Trophoblast cell (in vitro differentiated cells and primary cell): ENCODE data around the gene PCGF3.

Source experiments
- DNase-seq, 2 donors: peaks; one replicate each; pipeline ENCODE4 v3.0.0-alpha.2; 2016
- H2AFZ ChIP-seq: 2 replicates; pipeline ENCODE4 v1.6.1; 2013; ENCODE audit warnings: low read length, moderate library complexity, mild to moderate bottlenecking; ENCODE audit not compliant: insufficient read depth, poor library complexity
- H2AK5ac ChIP-seq: 2 replicates; pipeline ENCODE4 v1.6.1; 2013; ENCODE audit warnings: mild to moderate bottlenecking, low read length
- H2BK120ac ChIP-seq: 2 replicates; pipeline ENCODE4 v1.6.1; 2013; ENCODE audit warnings: low read length, mild to moderate bottlenecking, moderate library complexity; ENCODE audit not compliant: insufficient read depth, poor library complexity
- H2BK12ac ChIP-seq: 2 replicates; pipeline ENCODE4 v1.6.1; 2013; ENCODE audit warnings: mild to moderate bottlenecking, low read length, moderate library complexity
- H2BK5ac ChIP-seq: 2 replicates; pipeline ENCODE4 v1.6.1; 2013; ENCODE audit warnings: low read length, low read depth, moderate library complexity, mild to moderate bottlenecking; ENCODE audit not compliant: poor library complexity
- H3K14ac ChIP-seq: 2 replicates; pipeline ENCODE4 v1.6.1; 2013; ENCODE audit warnings: mild to moderate bottlenecking, low read length
- H3K18ac ChIP-seq: 2 replicates; pipeline ENCODE4 v1.6.1; 2013; ENCODE audit warnings: mild to moderate bottlenecking, low read length
- H3K23ac ChIP-seq: 2 replicates; pipeline ENCODE4 v1.6.1; 2013; ENCODE audit warnings: low read length
- H3K27ac ChIP-seq: 2 replicates; pipeline ENCODE4 v1.5.1; 2013; ENCODE audit warnings: low read depth, mild to moderate bottlenecking, inconsistent platforms, low read length, moderate library complexity
- H3K27me3 ChIP-seq: 2 replicates; pipeline ENCODE4 v1.6.1; 2013; ENCODE audit warnings: inconsistent platforms, mild to moderate bottlenecking, low read length, moderate library complexity; ENCODE audit not compliant: insufficient read depth
- H3K36me3 ChIP-seq, 2 experiments: 1 replicate in 1 of 2; 2 replicates in 1 of 2; pipeline ENCODE4 v1.6.1; 2013; ENCODE audit warnings: low read length in 2 of 2, mild to moderate bottlenecking in 2 of 2, moderate library complexity in 1 of 2; ENCODE audit not compliant: insufficient read depth in 2 of 2, control insufficient read depth in 1 of 2
- H3K4ac ChIP-seq: 2 replicates; pipeline ENCODE4 v1.6.1; 2013; ENCODE audit warnings: low read depth, mild to moderate bottlenecking, low read length, moderate library complexity
- H3K4me1 ChIP-seq, 2 experiments: 1 replicate in 1 of 2; 2 replicates in 1 of 2; pipeline ENCODE4 v1.6.1; 2013; ENCODE audit warnings: low read length in 2 of 2, mild to moderate bottlenecking in 2 of 2, moderate library complexity in 1 of 2; ENCODE audit not compliant: insufficient read depth in 2 of 2, control insufficient read depth in 1 of 2
- H3K4me2 ChIP-seq: 2 replicates; pipeline ENCODE4 v1.6.1; 2013; ENCODE audit warnings: inconsistent platforms, mild to moderate bottlenecking, low read length, moderate library complexity
- H3K4me3 ChIP-seq: 2 replicates; pipeline ENCODE4 v1.5.1; 2013; ENCODE audit warnings: mild to moderate bottlenecking, low read depth, low read length, inconsistent platforms
- H3K79me1 ChIP-seq: one replicate; pipeline ENCODE4 v1.6.1; 2013; ENCODE audit warnings: low read length
- H3K79me2 ChIP-seq: 2 replicates; pipeline ENCODE4 v1.6.1; 2013; ENCODE audit warnings: low read length, mild to moderate bottlenecking; ENCODE audit not compliant: control insufficient read depth, insufficient read depth, poor library complexity
- H3K9ac ChIP-seq: 2 replicates; pipeline ENCODE4 v1.6.1; 2013; ENCODE audit warnings: mild to moderate bottlenecking, low read length
- H3K9me3 ChIP-seq: 2 replicates; pipeline ENCODE4 v1.6.1; 2013; ENCODE audit warnings: low read depth, mild to moderate bottlenecking, control low read depth, inconsistent platforms, low read length; ENCODE audit not compliant: insufficient read depth
- H4K12ac ChIP-seq: 2 replicates; pipeline ENCODE4 v1.6.1; 2013; ENCODE audit warnings: low read depth, mild to moderate bottlenecking, low read length, moderate library complexity
- H4K8ac ChIP-seq: 2 replicates; pipeline ENCODE4 v1.6.1; 2013; ENCODE audit warnings: low read depth, mild to moderate bottlenecking, low read length, moderate library complexity
- H4K91ac ChIP-seq: one replicate; pipeline ENCODE4 v1.6.1; 2013; ENCODE audit warnings: low read depth, mild to moderate bottlenecking, low read length, moderate library complexity
- WGBS: extraction: QIAGEN DNeasy Blood & Tissue Kit; methylation state at CpG from one replicate; pipeline ENCODE4 v1.1.7; 2013; ENCODE audit warnings: missing lambda C conversion rate; ENCODE audit not compliant: insufficient read length, insufficient coverage; ENCODE audit errors: extremely low coverage; 5-methylcytosine and 5-hydroxymethylcytosine counted together

Gene PCGF3

GRCh38 chr4:678331-679103 is 27.1 kb upstream of the PCGF3 start:
- no peak overlapping the region for H3K18ac ChIP-seq
- no peak overlapping the region for H4K91ac ChIP-seq
- H2BK120ac ChIP-seq = no peak overlapping the region
- H3K79me2 ChIP-seq = peaks cover 9% of the 10 kb centered on the region
- H3K27me3 ChIP-seq = no peaks in the 10 kb centered on the region
- no peak overlapping the region for H2AFZ ChIP-seq
- H3K4me2 ChIP-seq = no peak overlapping the region
- no peaks in the 10 kb centered on the region for H3K36me3 ChIP-seq
- no peak overlapping the region for H4K12ac ChIP-seq
- H3K9ac ChIP-seq = no peak overlapping the region
- peaks cover 19 to 23% of the 10 kb centered on the region in 2 experiments for H3K4me1 ChIP-seq
- H3K27ac ChIP-seq = no peak overlapping the region
- no peak for DNase-seq
- H3K9me3 ChIP-seq = no peaks in the 10 kb centered on the region
- H2BK12ac ChIP-seq = no peak overlapping the region
- no peak overlapping the region for H2AK5ac ChIP-seq
- no peak overlapping the region for H3K4ac ChIP-seq
- H3K23ac ChIP-seq = no peak overlapping the region
- no peak overlapping the region for H2BK5ac ChIP-seq
- no CpG with 5 or more reads among the region's 14 CpGs for WGBS
- no peak overlapping the region for H3K14ac ChIP-seq
- peaks cover 10% of the 10 kb centered on the region for H3K79me1 ChIP-seq
- H4K8ac ChIP-seq = no peak overlapping the region
- no peak overlapping the region for H3K4me3 ChIP-seq

DNA sequence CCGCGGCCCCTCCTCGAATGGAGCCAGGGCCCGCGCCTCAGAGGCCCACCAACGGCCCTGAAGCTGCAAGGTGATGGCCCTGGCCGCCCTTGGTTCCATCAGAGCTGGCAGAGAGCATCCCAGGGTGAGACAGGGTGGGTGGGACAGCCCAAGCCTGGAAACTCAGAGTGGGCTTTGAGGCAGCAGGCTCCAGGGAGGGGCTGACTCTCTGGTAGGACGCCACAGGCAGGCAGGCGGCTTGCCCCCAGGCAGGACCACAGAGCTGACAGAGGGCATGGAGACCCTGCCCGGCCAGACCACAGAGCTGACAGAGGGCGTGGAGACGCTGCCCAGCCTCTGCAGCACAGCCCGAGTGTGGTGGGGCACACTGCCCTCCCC is 26.5 kb upstream of the PCGF3 start:
- Histone ChIP-seq H2BK5ac (no peak overlapping the region), H3K23ac (no peak overlapping the region), H2BK120ac (no peak overlapping the region), H2AK5ac (no peak overlapping the region), H4K91ac (no peak overlapping the region), H3K14ac (no peak overlapping the region), H3K27ac (no peak overlapping the region), H3K79me1 (peaks cover 7% of the 10 kb centered on the region), H4K12ac (no peak overlapping the region), H3K4ac (no peak overlapping the region), H2BK12ac (no peak overlapping the region), H3K9me3 (no peaks in the 10 kb centered on the region), H3K36me3 (no peaks in the 10 kb centered on the region), H4K8ac (no peak overlapping the region), H3K9ac (no peak overlapping the region), H2AFZ (no peak overlapping the region), H3K4me1 (peaks cover 18 to 23% of the 10 kb centered on the region in 2 experiments), H3K79me2 (peaks cover 8% of the 10 kb centered on the region), H3K4me3 (no peak overlapping the region), H3K4me2 (no peak overlapping the region), H3K27me3 (no peaks in the 10 kb centered on the region), H3K18ac (no peak overlapping the region)
- no CpG with 5 or more reads among the region's 13 CpGs for WGBS
- no peak for DNase-seq

DNA sequence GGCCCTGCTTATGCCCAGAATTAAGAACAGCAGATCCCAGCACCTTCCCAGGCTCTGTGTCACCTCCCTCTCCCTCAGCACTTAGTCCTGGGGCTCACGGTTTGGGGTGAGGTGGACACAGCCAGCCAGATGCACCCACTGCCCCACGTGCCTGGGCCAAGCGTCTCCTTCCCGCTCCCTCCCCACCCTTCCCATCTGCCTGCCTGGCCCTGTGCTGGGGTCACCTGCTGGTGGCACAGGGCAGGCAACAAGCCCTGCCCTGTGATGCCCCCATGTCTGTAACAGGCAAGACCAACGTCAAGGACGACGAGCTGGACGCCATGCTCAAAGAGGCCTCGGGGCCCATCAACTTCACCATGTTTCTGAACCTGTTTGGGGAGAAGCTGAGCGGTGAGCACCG is 26.0 kb upstream of the PCGF3 start:
- no CpG with 5 or more reads among the region's 11 CpGs for WGBS
- Histone ChIP-seq H3K79me1 (peaks cover 4% of the 10 kb centered on the region), H3K27me3 (no peaks in the 10 kb centered on the region)

DNA sequence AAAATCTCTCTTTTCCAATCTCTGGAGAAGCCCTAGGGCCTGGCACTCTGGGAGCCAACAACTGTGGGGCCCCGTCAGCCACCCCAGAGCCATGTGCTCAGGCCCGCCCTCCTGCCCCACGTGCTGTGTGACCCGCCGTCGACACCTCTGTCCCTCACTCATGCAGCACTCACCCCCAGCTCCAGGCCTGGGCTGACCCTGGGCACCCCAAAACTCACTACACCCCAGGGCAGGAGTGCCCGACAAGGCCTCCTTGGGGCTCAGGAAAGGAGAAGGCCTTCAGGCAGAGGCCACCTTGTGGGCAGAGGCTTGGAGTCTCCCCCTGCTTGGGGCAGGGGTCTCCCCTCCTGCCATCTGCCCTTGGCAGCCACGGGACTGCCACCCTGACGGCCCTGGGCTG is 25.5 kb upstream of the PCGF3 start:
- Histone ChIP-seq H3K4me2 (no peak overlapping the region), H3K9me3 (peaks cover 2% of the 10 kb centered on the region), H2AK5ac (peak overlapping the region; percentile 15), H3K36me3 (no peaks in the 10 kb centered on the region), H2AFZ (no peak overlapping the region), H3K27ac (no peak overlapping the region), H2BK12ac (no peak overlapping the region), H3K79me1 (no peaks in the 10 kb centered on the region), H4K8ac (no peak overlapping the region), H3K27me3 (no peaks in the 10 kb centered on the region), H3K14ac (no peak overlapping the region), H3K18ac (no peak overlapping the region), H3K23ac (no peak overlapping the region), H3K4ac (no peak overlapping the region), H2BK5ac (no peak overlapping the region), H3K79me2 (peaks cover under 1% of the 10 kb centered on the region), H3K9ac (no peak overlapping the region), H3K4me3 (no peak overlapping the region), H3K4me1 (peaks cover 15 to 21% of the 10 kb centered on the region in 2 experiments), H2BK120ac (no peak overlapping the region), H4K12ac (no peak overlapping the region), H4K91ac (no peak overlapping the region)
- WGBS = no CpG with 5 or more reads among the region's 9 CpGs
- no peak for DNase-seq

More for the DNA sequence above, 26.0 kb upstream of the PCGF3 start:
- H3K4me3 ChIP-seq = no peak overlapping the region
- no peak overlapping the region for H2AK5ac ChIP-seq
- H2AFZ ChIP-seq = no peak overlapping the region
- peaks cover 5% of the 10 kb centered on the region for H3K79me2 ChIP-seq
- H3K4me1 ChIP-seq = peaks cover 18 to 25% of the 10 kb centered on the region in 2 experiments
- no peak overlapping the region for H3K4ac ChIP-seq
- H3K4me2 ChIP-seq = no peak overlapping the region
- no peak overlapping the region for H2BK5ac ChIP-seq
- no peak overlapping the region for H3K27ac ChIP-seq
- H4K91ac ChIP-seq = no peak overlapping the region
- no peak overlapping the region for H3K23ac ChIP-seq
- H3K14ac ChIP-seq = no peak overlapping the region
- no peak overlapping the region for H2BK120ac ChIP-seq
- DNase-seq = peak in 1 of 2 donors; percentile 18
- H3K9ac ChIP-seq = no peak overlapping the region
- H3K18ac ChIP-seq = no peak overlapping the region
- no peak overlapping the region for H4K8ac ChIP-seq
- H3K9me3 ChIP-seq = peaks cover under 1% of the 10 kb centered on the region
- H4K12ac ChIP-seq = no peak overlapping the region
- no peak overlapping the region for H2BK12ac ChIP-seq
- no peaks in the 10 kb centered on the region for H3K36me3 ChIP-seq
